22Rv1 (cell line): Measurements from ENCODE around the gene CTAGE1.

Experiments used
- CTCF ChIP-seq: fragments of 450-650 bp; IDR thresholded peaks from 2 replicates; pipeline ENCODE4 v1.5.1; 2017; ENCODE audit warnings: mild to moderate bottlenecking
- ZFX ChIP-seq: fragments of 450-650 bp; IDR thresholded peaks from 2 replicates; pipeline ENCODE4 v1.6.1; 2017; ENCODE audit warnings: antibody characterized with exemption, borderline replicate concordance

GRCh38 chr18:22446325-22446724, 28.6 kb upstream of the CTAGE1 start:
- TF ChIP-seq CTCF (no peak), ZFX (no peak)
